Liver (tissue), 3 donors: ENCODE data around the gene OR10R2.

ENCODE experiments used
- CTCF ChIP-seq: fragments of 150-350 bp; IDR thresholded peaks from 2 replicates; pipeline ENCODE4 v1.5.1; 2017; ENCODE audit warnings: improper control_type of control experiment, low read depth, low read length; ENCODE audit not compliant: missing input control
- FOXA1 ChIP-seq: IDR thresholded peaks from 2 replicates; pipeline ENCODE4 v1.6.1; 2016; ENCODE audit warnings: antibody characterized with exemption
- JUND ChIP-seq, 2 donors: IDR thresholded peaks; 2 replicates each; pipeline ENCODE4 v1.6.1; 2016; ENCODE audit warnings: antibody characterized with exemption in 2 of 2
- TF ChIP-seq, protein P1 (sequence below): IDR thresholded peaks from 2 replicates; pipeline ENCODE4 v1.6.1; 2016; ENCODE audit warnings: antibody characterized with exemption
- TF ChIP-seq, protein P2 (sequence below): IDR thresholded peaks from 2 replicates; pipeline ENCODE4 v1.6.1; 2016; ENCODE audit warnings: antibody characterized with exemption
- donor health status: healthy.
- donor health status: healthy.

- TF ChIP-seq CTCF (no peak), JUND (IDR thresholded peaks at IDR 0.05) (no peak), FOXA1 (no peak)
- TF ChIP-seq, protein P1, sequence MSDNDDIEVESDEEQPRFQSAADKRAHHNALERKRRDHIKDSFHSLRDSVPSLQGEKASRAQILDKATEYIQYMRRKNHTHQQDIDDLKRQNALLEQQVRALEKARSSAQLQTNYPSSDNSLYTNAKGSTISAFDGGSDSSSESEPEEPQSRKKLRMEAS, result no peak
- TF ChIP-seq, protein P2, sequence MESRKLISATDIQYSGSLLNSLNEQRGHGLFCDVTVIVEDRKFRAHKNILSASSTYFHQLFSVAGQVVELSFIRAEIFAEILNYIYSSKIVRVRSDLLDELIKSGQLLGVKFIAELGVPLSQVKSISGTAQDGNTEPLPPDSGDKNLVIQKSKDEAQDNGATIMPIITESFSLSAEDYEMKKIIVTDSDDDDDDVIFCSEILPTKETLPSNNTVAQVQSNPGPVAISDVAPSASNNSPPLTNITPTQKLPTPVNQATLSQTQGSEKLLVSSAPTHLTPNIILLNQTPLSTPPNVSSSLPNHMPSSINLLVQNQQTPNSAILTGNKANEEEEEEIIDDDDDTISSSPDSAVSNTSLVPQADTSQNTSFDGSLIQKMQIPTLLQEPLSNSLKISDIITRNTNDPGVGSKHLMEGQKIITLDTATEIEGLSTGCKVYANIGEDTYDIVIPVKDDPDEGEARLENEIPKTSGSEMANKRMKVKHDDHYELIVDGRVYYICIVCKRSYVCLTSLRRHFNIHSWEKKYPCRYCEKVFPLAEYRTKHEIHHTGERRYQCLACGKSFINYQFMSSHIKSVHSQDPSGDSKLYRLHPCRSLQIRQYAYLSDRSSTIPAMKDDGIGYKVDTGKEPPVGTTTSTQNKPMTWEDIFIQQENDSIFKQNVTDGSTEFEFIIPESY, result no peak
Observed at GRCh38 chr1:158426137-158426536, 45.9 kb upstream of the OR10R2 start, which contains the start of gene OR10K2.
